Ishikawa (cell line): ENCODE measurements around the gene IQGAP1.

Experiments used
- CEBPB ChIP-seq: IDR thresholded peaks from 2 replicates; pipeline ENCODE4 v1.6.1; 2012
- CREB1 ChIP-seq: IDR thresholded peaks from 2 replicates; pipeline ENCODE4 v1.6.1; 2012; ENCODE audit warnings: low read depth
- EP300 ChIP-seq: IDR thresholded peaks from 2 replicates; pipeline ENCODE4 v1.6.1; 2012; ENCODE audit warnings: borderline replicate concordance
- FOXM1 ChIP-seq: IDR thresholded peaks from 2 replicates; pipeline ENCODE4 v1.6.1; 2012; ENCODE audit warnings: low read depth, borderline replicate concordance
- RAD21 ChIP-seq: IDR thresholded peaks from 2 replicates; pipeline ENCODE4 v1.6.1; 2012; ENCODE audit warnings: low read depth
- TAF1 ChIP-seq: IDR thresholded peaks from 2 replicates; pipeline ENCODE4 v1.6.1; 2012; ENCODE audit warnings: low read depth, mild to moderate bottlenecking
- TCF12 ChIP-seq: IDR thresholded peaks from 2 replicates; pipeline ENCODE4 v1.6.1; 2012; ENCODE audit warnings: low read depth
- TEAD4 ChIP-seq: IDR thresholded peaks from 2 replicates; pipeline ENCODE4 v1.6.1; 2012
- YY1 ChIP-seq: IDR thresholded peaks from 2 replicates; pipeline ENCODE4 v1.6.1; 2012; ENCODE audit warnings: low read depth
- ZBTB7A ChIP-seq: IDR thresholded peaks from 2 replicates; pipeline ENCODE4 v1.6.1; 2012; ENCODE audit warnings: low read depth
- TF ChIP-seq, protein P1 (sequence below): IDR thresholded peaks from 2 replicates; pipeline ENCODE4 v1.6.1; 2012; ENCODE audit warnings: low read depth, mild to moderate bottlenecking

DNA sequence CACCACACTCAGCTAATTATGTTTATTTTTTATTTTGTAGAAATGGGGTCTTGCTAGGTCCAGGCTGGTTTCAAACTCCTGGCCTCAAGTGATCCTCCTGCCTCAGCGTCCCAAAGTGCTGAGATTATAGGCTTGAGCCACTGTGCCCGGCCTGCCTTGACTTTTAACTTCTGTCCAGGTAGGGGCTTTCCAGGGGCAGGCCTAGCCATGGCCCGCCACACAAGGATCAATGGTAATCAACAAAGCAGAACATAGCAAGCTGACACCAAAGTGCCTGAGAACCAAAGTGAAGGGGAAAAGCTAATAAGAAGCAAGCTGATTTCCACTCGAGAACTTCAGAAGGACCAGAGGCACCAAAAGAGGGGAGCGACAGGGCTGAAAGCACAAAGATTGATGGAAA lies 132.3 kb downstream of the IQGAP1 start:
- no peak for TF ChIP-seq EP300
- TF ChIP-seq, protein P1, sequence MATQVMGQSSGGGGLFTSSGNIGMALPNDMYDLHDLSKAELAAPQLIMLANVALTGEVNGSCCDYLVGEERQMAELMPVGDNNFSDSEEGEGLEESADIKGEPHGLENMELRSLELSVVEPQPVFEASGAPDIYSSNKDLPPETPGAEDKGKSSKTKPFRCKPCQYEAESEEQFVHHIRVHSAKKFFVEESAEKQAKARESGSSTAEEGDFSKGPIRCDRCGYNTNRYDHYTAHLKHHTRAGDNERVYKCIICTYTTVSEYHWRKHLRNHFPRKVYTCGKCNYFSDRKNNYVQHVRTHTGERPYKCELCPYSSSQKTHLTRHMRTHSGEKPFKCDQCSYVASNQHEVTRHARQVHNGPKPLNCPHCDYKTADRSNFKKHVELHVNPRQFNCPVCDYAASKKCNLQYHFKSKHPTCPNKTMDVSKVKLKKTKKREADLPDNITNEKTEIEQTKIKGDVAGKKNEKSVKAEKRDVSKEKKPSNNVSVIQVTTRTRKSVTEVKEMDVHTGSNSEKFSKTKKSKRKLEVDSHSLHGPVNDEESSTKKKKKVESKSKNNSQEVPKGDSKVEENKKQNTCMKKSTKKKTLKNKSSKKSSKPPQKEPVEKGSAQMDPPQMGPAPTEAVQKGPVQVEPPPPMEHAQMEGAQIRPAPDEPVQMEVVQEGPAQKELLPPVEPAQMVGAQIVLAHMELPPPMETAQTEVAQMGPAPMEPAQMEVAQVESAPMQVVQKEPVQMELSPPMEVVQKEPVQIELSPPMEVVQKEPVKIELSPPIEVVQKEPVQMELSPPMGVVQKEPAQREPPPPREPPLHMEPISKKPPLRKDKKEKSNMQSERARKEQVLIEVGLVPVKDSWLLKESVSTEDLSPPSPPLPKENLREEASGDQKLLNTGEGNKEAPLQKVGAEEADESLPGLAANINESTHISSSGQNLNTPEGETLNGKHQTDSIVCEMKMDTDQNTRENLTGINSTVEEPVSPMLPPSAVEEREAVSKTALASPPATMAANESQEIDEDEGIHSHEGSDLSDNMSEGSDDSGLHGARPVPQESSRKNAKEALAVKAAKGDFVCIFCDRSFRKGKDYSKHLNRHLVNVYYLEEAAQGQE = no peak
- no peak for TF ChIP-seq YY1
- TF ChIP-seq TAF1 = no peak
- no peak for TF ChIP-seq TEAD4
- TF ChIP-seq FOXM1 = no peak
- no peak for TF ChIP-seq RAD21
- no peak for TF ChIP-seq TCF12
- TF ChIP-seq CEBPB = no peak
- TF ChIP-seq CREB1 = no peak
- no peak for TF ChIP-seq ZBTB7A
